Uterus (tissue), 4 donors: Measurements from ENCODE around the gene GDPD3. TPM values are rescaled to one million over a fixed set of nuclear protein-coding genes. Genes with fewer than 3 reads are reported as not detected.

Experiments used
- DNase-seq, 2 donors: peaks; one replicate each; pipeline ENCODE4 v3.0.0-alpha.2; 2019 to 2020
- H3K27ac ChIP-seq, 2 donors: fragments of 200-600 bp; sonication (generic); 1 replicate in 1 of 2; 2 replicates in 1 of 2; pipeline ENCODE4 v1.5.1; 2016 to 2018
- H3K27me3 ChIP-seq, 2 donors: fragments of 200-600 bp; sonication (generic); one replicate each; pipeline ENCODE4 v1.5.1; 2018 to 2019; ENCODE audit warnings: control low read depth in 1 of 2
- H3K36me3 ChIP-seq, 2 donors: fragments of 200-600 bp; sonication (generic); one replicate each; pipeline ENCODE4 v1.5.1; 2019; ENCODE audit warnings: control low read depth in 1 of 2
- H3K4me1 ChIP-seq, 2 donors: fragments of 200-600 bp; sonication (generic); one replicate each; pipeline ENCODE4 v1.5.1; 2018 to 2019; ENCODE audit warnings: control low read depth in 1 of 2
- H3K4me3 ChIP-seq, 2 donors: fragments of 200-600 bp; sonication (generic); 1 replicate in 1 of 2; 2 replicates in 1 of 2; pipeline ENCODE4 v1.5.1; 2018 to 2019; ENCODE audit warnings: mild to moderate bottlenecking in 1 of 2
- H3K9me3 ChIP-seq, 2 donors: fragments of 200-600 bp; sonication (generic); one replicate each; pipeline ENCODE4 v1.5.1; 2019; ENCODE audit warnings: control low read depth in 1 of 2
- CTCF ChIP-seq, 4 experiments: fragments of 200-600 bp in 2 of 4; fragments of 450-650 bp in 2 of 4; sonication (generic) in 2 of 4; IDR thresholded peaks; one replicate each; pipeline ENCODE4 v1.5.1; 2016 to 2019; ENCODE audit warnings: antibody characterized with exemption in 4 of 4, mild to moderate bottlenecking in 2 of 4, moderate library complexity in 1 of 4
- POLR2A ChIP-seq, 2 donors: fragments of 450-650 bp; IDR thresholded peaks; one replicate each; pipeline ENCODE4 v1.6.1; 2016; ENCODE audit warnings: antibody characterized with exemption in 2 of 2, mild to moderate bottlenecking in 1 of 2, moderate library complexity in 1 of 2
- intact Hi-C: fragments of 100-400 bp; cut with DNase I; formaldehyde crosslinking; loops from one replicate; pipeline ENCODE4 v1.15.1; 2023; ENCODE audit warnings: low total_unique reads
- total RNA-seq, 4 donors: library from RNA; depleted of rRNA in 3 of 4; stranded (reverse); fragments of >200 nt in 3 of 4; gene quantifications; one replicate each; pipeline versions ENCODE4 v1.1.0 to v1.2.4, GENCODE V29; 2014 to 2023
- donor health status: DM: yes; HTN: yes; CAD: no.

The GDPD3 gene
- total RNA-seq, 4 donors from 2014 or later, result 1.4 to 16.7 (median 2.3) TPM; not detected in 1

- TF ChIP-seq CTCF (IDR thresholded peaks at IDR 0.05) (no peak), POLR2A (IDR thresholded peaks at IDR 0.05) (no peak)
- no peaks in the 10 kb centered on the region for H3K9me3 ChIP-seq
- no peak for DNase-seq
- no peaks in the 10 kb centered on the region for H3K36me3 ChIP-seq
- intact Hi-C loops, result no loop called here
- H3K4me3 ChIP-seq, result no peak overlapping the region
- H3K27ac ChIP-seq, result peak overlapping the region; percentile 34 to 56
- no peaks in the 10 kb centered on the region for H3K4me1 ChIP-seq
- H3K27me3 ChIP-seq, result no peaks in the 10 kb centered on the region
Observed at GRCh38 chr16:30084096-30084815, 29.1 kb downstream of the GDPD3 start.

GRCh38 chr16:30083216-30084055 is 29.9 kb downstream of the GDPD3 start:
- H3K4me1 ChIP-seq, result no peaks in the 10 kb centered on the region
- no peak for TF ChIP-seq POLR2A (IDR thresholded peaks at IDR 0.05)
- no peak for TF ChIP-seq CTCF (IDR thresholded peaks at IDR 0.05)
- intact Hi-C loops, result no loop called here
- no peaks in the 10 kb centered on the region for H3K9me3 ChIP-seq
- H3K27me3 ChIP-seq, result no peaks in the 10 kb centered on the region
- no peak overlapping the region for H3K4me3 ChIP-seq
- DNase-seq, result no peak
- H3K27ac ChIP-seq, result no peak overlapping the region
- no peaks in the 10 kb centered on the region for H3K36me3 ChIP-seq

GRCh38 chr16:30082545-30083090 is 30.7 kb downstream of the GDPD3 start:
- no peaks in the 10 kb centered on the region for H3K27me3 ChIP-seq
- no peaks in the 10 kb centered on the region for H3K9me3 ChIP-seq
- H3K4me3 ChIP-seq, result no peak overlapping the region
- DNase-seq, result no peak
- no peak overlapping the region for H3K27ac ChIP-seq
- H3K36me3 ChIP-seq, result no peaks in the 10 kb centered on the region
- TF ChIP-seq POLR2A (IDR thresholded peaks at IDR 0.05) (no peak), CTCF (IDR thresholded peaks at IDR 0.05) (no peak)
- intact Hi-C loops, result no loop called here
- H3K4me1 ChIP-seq, result peaks cover 0 to 4% of the 10 kb centered on the region in 2 donors

- H3K4me1 ChIP-seq, result peaks cover 6 to 7% of the 10 kb centered on the region in 2 donors
- TF ChIP-seq POLR2A (IDR thresholded peaks at IDR 0.05), result no peak
- TF ChIP-seq CTCF (IDR thresholded peaks at IDR 0.05), result no peak
- DNase-seq, result no peak
- H3K27ac ChIP-seq, result no peak overlapping the region
- intact Hi-C loops, result no loop called here
- H3K4me3 ChIP-seq, result no peak overlapping the region
- no peaks in the 10 kb centered on the region for H3K36me3 ChIP-seq
- H3K9me3 ChIP-seq, result no peaks in the 10 kb centered on the region
- no peaks in the 10 kb centered on the region for H3K27me3 ChIP-seq
Observed at GRCh38 chr16:30079480-30079879, 33.9 kb downstream of the GDPD3 start.

GRCh38 chr16:30078744-30079143 is 34.6 kb downstream of the GDPD3 start:
- DNase-seq, result no peak
- Histone ChIP-seq H3K27ac (no peak overlapping the region), H3K4me3 (no peak overlapping the region), H3K36me3 (no peaks in the 10 kb centered on the region), H3K27me3 (no peaks in the 10 kb centered on the region), H3K9me3 (no peaks in the 10 kb centered on the region), H3K4me1 (peaks cover 6 to 7% of the 10 kb centered on the region in 2 donors)
- intact Hi-C loops, result no loop called here
- TF ChIP-seq POLR2A (IDR thresholded peaks at IDR 0.05) (no peak), CTCF (IDR thresholded peaks at IDR 0.05) (no peak)
